Inflammatory macrophage treated with lipopolysaccharide for 1 hour (primary cell): ENCODE data around the gene PCDH9.

Source experiments
- DNase-seq, 2 donors: peaks; one replicate each; pipeline ENCODE4 v3.0.0-alpha.2; 2020 to 2022

Gene PCDH9

GRCh38 chr13:66410314-66410713 lies 819.8 kb downstream of the PCDH9 start:
- DNase-seq: no peak

- no peak for DNase-seq
Measured at GRCh38 chr13:66409542-66409941, 820.6 kb downstream of the PCDH9 start.

GRCh38 chr13:66407128-66407527 lies 823.0 kb downstream of the PCDH9 start:
- DNase-seq: no peak

GRCh38 chr13:66405908-66406802 lies 824.0 kb downstream of the PCDH9 start:
- no peak for DNase-seq

- DNase-seq: no peak
Measured at GRCh38 chr13:66402546-66402945, 827.6 kb downstream of the PCDH9 start.

GRCh38 chr13:66402066-66402465 lies 828.1 kb downstream of the PCDH9 start:
- DNase-seq: no peak

GRCh38 chr13:66400292-66400691 lies 829.8 kb downstream of the PCDH9 start:
- no peak for DNase-seq

GRCh38 chr13:66399873-66400272 lies 830.3 kb downstream of the PCDH9 start:
- no peak for DNase-seq

- no peak for DNase-seq
Measured at GRCh38 chr13:66397133-66397532, 833.0 kb downstream of the PCDH9 start.

GRCh38 chr13:66391322-66391721 lies 838.8 kb downstream of the PCDH9 start:
- DNase-seq: no peak

GRCh38 chr13:66378894-66379293 lies 851.2 kb downstream of the PCDH9 start:
- no peak for DNase-seq

GRCh38 chr13:66377569-66377968 lies 852.6 kb downstream of the PCDH9 start:
- no peak for DNase-seq

- DNase-seq: no peak
Measured at GRCh38 chr13:66375756-66376155, 854.4 kb downstream of the PCDH9 start.

- DNase-seq: no peak
Measured at GRCh38 chr13:66369666-66370065, 860.5 kb downstream of the PCDH9 start.

- no peak for DNase-seq
Measured at GRCh38 chr13:66367356-66367755, 862.8 kb downstream of the PCDH9 start.

GRCh38 chr13:66365101-66365500 lies 865.0 kb downstream of the PCDH9 start:
- no peak for DNase-seq

GRCh38 chr13:66364346-66364745 lies 865.8 kb downstream of the PCDH9 start:
- no peak for DNase-seq

GRCh38 chr13:66362485-66362884 lies 867.7 kb downstream of the PCDH9 start:
- no peak for DNase-seq

GRCh38 chr13:66359910-66360552 lies 870.1 kb downstream of the PCDH9 start:
- no peak for DNase-seq

- no peak for DNase-seq
Measured at GRCh38 chr13:66359393-66359792, 870.7 kb downstream of the PCDH9 start.

- DNase-seq: no peak
Measured at GRCh38 chr13:66358564-66358963, 871.6 kb downstream of the PCDH9 start.

GRCh38 chr13:66357463-66357862 lies 872.7 kb downstream of the PCDH9 start:
- DNase-seq: no peak

GRCh38 chr13:66354879-66355751 lies 875.0 kb downstream of the PCDH9 start:
- DNase-seq: no peak
